Transverse colon (tissue), 4 donors: ENCODE measurements around the gene SYNJ2.

Experiments
- EP300 ChIP-seq: sonication (generic); formaldehyde crosslinking; IDR thresholded peaks from one replicate; pipeline ENCODE4 v1.6.1; 2017; ENCODE audit warnings: antibody characterized with exemption, low read depth
- POLR2A ChIP-seq: fragments of 450-650 bp; IDR thresholded peaks from one replicate; pipeline ENCODE4 v1.6.1; 2016; ENCODE audit warnings: antibody characterized with exemption, mild to moderate bottlenecking, moderate library complexity
- POLR2AphosphoS5 ChIP-seq, 3 donors: sonication (generic); formaldehyde crosslinking; IDR thresholded peaks; one replicate each; pipeline ENCODE4 v1.6.1; 2016; ENCODE audit warnings: antibody characterized with exemption in 3 of 3
- TF ChIP-seq, protein P1 (sequence below), 5 experiments: fragments of 200-600 bp in 3 of 5; fragments of 450-650 bp in 2 of 5; sonication (generic) in 3 of 5; IDR thresholded peaks; 1 replicate in 2 of 5; 2 replicates in 3 of 5; pipeline ENCODE4 v1.5.1; 2016 to 2017; ENCODE audit warnings: antibody characterized with exemption in 5 of 5, inconsistent platforms in 3 of 5, mild to moderate bottlenecking in 2 of 5, moderate library complexity in 1 of 5

DNA sequence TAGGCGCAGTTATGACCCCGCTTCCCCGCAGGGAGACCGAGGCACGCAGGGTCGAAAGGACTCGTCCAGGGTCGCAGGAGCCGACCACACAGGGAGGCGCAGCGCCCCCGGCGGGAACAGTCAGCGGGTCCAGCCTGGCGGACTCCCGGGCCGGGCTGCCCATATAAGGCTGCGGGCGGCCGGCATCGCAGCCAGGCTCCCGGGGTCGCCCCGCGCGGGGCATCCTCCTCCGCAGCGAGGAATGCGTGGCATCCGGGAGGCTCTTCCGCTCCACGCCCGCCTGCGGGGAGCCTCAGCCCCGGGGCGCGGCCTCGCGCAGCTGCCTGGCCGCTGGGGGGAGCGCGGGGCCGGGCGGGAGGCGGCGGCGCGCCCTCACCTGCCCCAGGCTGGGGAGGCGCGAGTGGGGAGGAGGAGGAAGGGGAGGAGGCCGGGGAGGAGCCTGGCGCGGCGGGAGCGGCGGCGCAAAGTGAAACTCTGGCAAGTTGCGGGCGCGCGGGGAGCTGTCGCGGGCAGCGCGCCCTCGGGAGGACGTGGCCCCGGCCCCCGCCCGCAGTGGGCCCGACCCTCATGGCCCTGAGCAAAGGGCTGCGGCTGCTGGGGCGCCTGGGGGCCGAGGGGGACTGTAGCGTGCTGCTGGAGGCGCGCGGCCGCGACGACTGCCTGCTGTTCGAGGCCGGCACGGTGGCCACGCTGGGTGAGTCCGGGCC is at the start of gene SYNJ2:
- TF ChIP-seq POLR2A (peak; percentile 60), POLR2AphosphoS5 (IDR thresholded peaks at IDR 0.05) (peak; percentile 50 to 77 (median 76)), EP300 (no peak)
- TF ChIP-seq, protein P1, sequence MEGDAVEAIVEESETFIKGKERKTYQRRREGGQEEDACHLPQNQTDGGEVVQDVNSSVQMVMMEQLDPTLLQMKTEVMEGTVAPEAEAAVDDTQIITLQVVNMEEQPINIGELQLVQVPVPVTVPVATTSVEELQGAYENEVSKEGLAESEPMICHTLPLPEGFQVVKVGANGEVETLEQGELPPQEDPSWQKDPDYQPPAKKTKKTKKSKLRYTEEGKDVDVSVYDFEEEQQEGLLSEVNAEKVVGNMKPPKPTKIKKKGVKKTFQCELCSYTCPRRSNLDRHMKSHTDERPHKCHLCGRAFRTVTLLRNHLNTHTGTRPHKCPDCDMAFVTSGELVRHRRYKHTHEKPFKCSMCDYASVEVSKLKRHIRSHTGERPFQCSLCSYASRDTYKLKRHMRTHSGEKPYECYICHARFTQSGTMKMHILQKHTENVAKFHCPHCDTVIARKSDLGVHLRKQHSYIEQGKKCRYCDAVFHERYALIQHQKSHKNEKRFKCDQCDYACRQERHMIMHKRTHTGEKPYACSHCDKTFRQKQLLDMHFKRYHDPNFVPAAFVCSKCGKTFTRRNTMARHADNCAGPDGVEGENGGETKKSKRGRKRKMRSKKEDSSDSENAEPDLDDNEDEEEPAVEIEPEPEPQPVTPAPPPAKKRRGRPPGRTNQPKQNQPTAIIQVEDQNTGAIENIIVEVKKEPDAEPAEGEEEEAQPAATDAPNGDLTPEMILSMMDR (IDR thresholded peaks at IDR 0.05), result peak; percentile 49 to 78 (median 66)
